ENCODE results near the gene NEK11. TPM values are rescaled to one million over a fixed set of nuclear protein-coding genes. Genes with fewer than 3 reads are reported as not detected.
A peak's percentile ranks its signal among the peaks of the same experiment; 100 is the strongest.

The NEK11 gene
- total and polyA plus RNA-seq, 9 of the 15 experiments (the other 6 are each of a cell fraction or from before 2014, with no cell fraction given): 0.28 to 1.5 (median 0.87) TPM

- TF ChIP-seq ZNF165 (CRISPR knock-in tag; IDR thresholded peaks at IDR 0.05; ENCODE audit: borderline replicate concordance) (no peak), CEBPZ (IDR thresholded peaks at IDR 0.05; ENCODE audit: borderline replicate concordance, low read depth, low read length) (no peak), RNF219 (CRISPR knock-in tag; IDR thresholded peaks at IDR 0.05) (no peak), FOXM1 (IDR thresholded peaks at IDR 0.05; ENCODE audit: low read depth) (no peak), FOXM1 (CRISPR knock-in tag; IDR thresholded peaks at IDR 0.05; ENCODE audit: low read depth) (no peak), TCF3 (CRISPR knock-in tag; IDR thresholded peaks at IDR 0.05) (no peak), TAF7 (tag; IDR thresholded peaks at IDR 0.05) (peak; percentile 48; the same call in 1 of the 2 replicates), HNRNPK (IDR thresholded peaks at IDR 0.05; ENCODE audit: low read depth, low read length, poor library complexity, severe bottlenecking) (no peak), HMBOX1 (IDR thresholded peaks at IDR 0.05) (no peak), RBM39 (optimal IDR thresholded peaks at IDR 0.05; ENCODE audit: low read depth, low read length) (no peak), TAF15 (IDR thresholded peaks at IDR 0.05; ENCODE audit: low read depth, low read length) (no peak), ILK (tag; IDR thresholded peaks at IDR 0.05; ENCODE audit: borderline replicate concordance, low read depth) (no peak), RNF2 (IDR thresholded peaks at IDR 0.05) (0 out of 2 replicates have a peak, but pooled peaks have one; percentile 20), DNMT1 (IDR thresholded peaks at IDR 0.05) (no peak), HMGXB4 (CRISPR knock-in tag; IDR thresholded peaks at IDR 0.05) (no peak), FOS (IDR thresholded peaks at IDR 0.05; ENCODE audit: extremely low read depth, insufficient read length) (no peak), ADNP (tag; IDR thresholded peaks at IDR 0.05) (no peak)
- TF ChIP-seq, protein P1, sequence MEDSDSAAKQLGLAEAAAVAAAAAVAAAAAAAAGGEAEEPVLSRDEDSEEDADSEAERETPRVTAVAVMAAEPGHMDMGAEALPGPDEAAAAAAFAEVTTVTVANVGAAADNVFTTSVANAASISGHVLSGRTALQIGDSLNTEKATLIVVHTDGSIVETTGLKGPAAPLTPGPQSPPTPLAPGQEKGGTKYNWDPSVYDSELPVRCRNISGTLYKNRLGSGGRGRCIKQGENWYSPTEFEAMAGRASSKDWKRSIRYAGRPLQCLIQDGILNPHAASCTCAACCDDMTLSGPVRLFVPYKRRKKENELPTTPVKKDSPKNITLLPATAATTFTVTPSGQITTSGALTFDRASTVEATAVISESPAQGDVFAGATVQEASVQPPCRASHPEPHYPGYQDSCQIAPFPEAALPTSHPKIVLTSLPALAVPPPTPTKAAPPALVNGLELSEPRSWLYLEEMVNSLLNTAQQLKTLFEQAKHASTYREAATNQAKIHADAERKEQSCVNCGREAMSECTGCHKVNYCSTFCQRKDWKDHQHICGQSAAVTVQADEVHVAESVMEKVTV (CRISPR knock-in tag; IDR thresholded peaks at IDR 0.05): no peak
Measured at GRCh38 chr3:131026321-131027151, at the start of gene NEK11, which contains the start of gene ASTE1 (continued).
